Neural cell (in vitro differentiated cells): ENCODE measurements around the gene RNASEL. TPM values are rescaled to one million over a fixed set of nuclear protein-coding genes. Genes with fewer than 3 reads are reported as not detected.

Source experiments
- H2AFZ ChIP-seq: fragments of 200-600, 300-800 bp; sonication (generic), shearing (Covaris generic); 2 replicates; pipeline ENCODE4 v1.6.0; 2014; ENCODE audit warnings: low read depth, mild to moderate bottlenecking, antibody characterized with exemption, low read length, moderate library complexity
- H3F3A ChIP-seq: fragments of 200-600 bp; shearing (Covaris generic); 2 replicates; pipeline ENCODE4 v1.6.1; 2016; ENCODE audit warnings: mild to moderate bottlenecking, moderate library complexity, mixed read lengths, antibody characterized with exemption, low read length; ENCODE audit not compliant: insufficient read depth, poor library complexity, severe bottlenecking
- H3K27ac ChIP-seq: fragments of 200-600, 300-800 bp; sonication (generic), shearing (Covaris generic); 2 replicates; pipeline ENCODE4 v1.5.1; 2014; ENCODE audit warnings: mild to moderate bottlenecking, low read length, moderate library complexity
- H3K27me3 ChIP-seq: fragments of 300-800, 200-600 bp; sonication (generic), shearing (Covaris generic); 2 replicates; pipeline ENCODE4 v1.6.0; 2014; ENCODE audit warnings: mild to moderate bottlenecking, low read depth, low read length, moderate library complexity; ENCODE audit not compliant: insufficient read depth
- H3K36me3 ChIP-seq: fragments of 300-800, 200-600 bp; sonication (generic), shearing (Covaris generic); 2 replicates; pipeline ENCODE4 v1.5.1; 2014; ENCODE audit warnings: mild to moderate bottlenecking, antibody characterized with exemption, low read length, moderate library complexity; ENCODE audit not compliant: insufficient read depth
- H3K4me2 ChIP-seq: fragments of 300-800, 200-600 bp; sonication (generic), shearing (Covaris generic); 2 replicates; pipeline ENCODE4 v1.6.0; 2014; ENCODE audit warnings: mild to moderate bottlenecking, low read length
- H3K4me3 ChIP-seq: fragments of 300-800, 200-600 bp; sonication (generic), shearing (Covaris generic); 2 replicates; pipeline ENCODE4 v1.5.1; 2014; ENCODE audit warnings: mild to moderate bottlenecking, low read length, moderate library complexity
- H3K79me2 ChIP-seq: fragments of 200-600 bp; shearing (Covaris generic); replicated peaks from 2 replicates; pipeline ENCODE4 v1.6.0; 2014; ENCODE audit warnings: mild to moderate bottlenecking, low read length, moderate library complexity; ENCODE audit not compliant: insufficient read depth
- H3K9ac ChIP-seq: fragments of 300-800, 200-600 bp; sonication (generic), shearing (Covaris generic); 2 replicates; pipeline ENCODE4 v1.6.1; 2016; ENCODE audit warnings: mild to moderate bottlenecking, low read length, mixed read lengths
- H3K9me2 ChIP-seq: fragments of 200-600 bp; shearing (Covaris generic); 2 replicates; pipeline ENCODE4 v1.6.1; 2016; ENCODE audit warnings: mild to moderate bottlenecking, low read length, mixed read lengths; ENCODE audit not compliant: insufficient read depth
- H3K9me3 ChIP-seq: fragments of 200-600, 300-800 bp; sonication (generic), shearing (Covaris generic); 2 replicates; pipeline ENCODE4 v1.6.1; 2016; ENCODE audit warnings: mild to moderate bottlenecking, mixed run types, low read length, moderate library complexity, mixed read lengths
- H4K20me1 ChIP-seq: fragments of 200-600 bp; shearing (Covaris generic); 2 replicates; pipeline ENCODE4 v1.6.1; 2016; ENCODE audit warnings: mild to moderate bottlenecking, mixed run types; ENCODE audit not compliant: insufficient read depth
- EP300 ChIP-seq: fragments of 450-650 bp; conservative IDR thresholded peaks from 2 replicates; pipeline ENCODE4 v1.6.1; 2014; ENCODE audit warnings: antibody characterized with exemption, mild to moderate bottlenecking, moderate library complexity; ENCODE audit not compliant: poor library complexity, severe bottlenecking
- EZH2 ChIP-seq: fragments of 200-600, 300-800 bp; shearing (Covaris generic), sonication (generic); IDR thresholded peaks from 2 replicates; pipeline ENCODE4 v1.6.1; 2014; ENCODE audit warnings: antibody characterized with exemption, low read length, borderline replicate concordance, mild to moderate bottlenecking; ENCODE audit not compliant: insufficient read depth, poor library complexity, severe bottlenecking
- MXI1 ChIP-seq: fragments of 450-650 bp; conservative IDR thresholded peaks from 2 replicates; pipeline ENCODE4 v1.6.1; 2014; ENCODE audit warnings: antibody characterized with exemption, mild to moderate bottlenecking; ENCODE audit not compliant: poor library complexity, severe bottlenecking
- POLR2AphosphoS5 ChIP-seq: IDR thresholded peaks from 2 replicates; pipeline ENCODE4 v1.6.1; 2012
- RAD21 ChIP-seq: fragments of 450-650 bp; conservative IDR thresholded peaks from 2 replicates; pipeline ENCODE4 v1.6.1; 2014; ENCODE audit warnings: antibody characterized with exemption, mild to moderate bottlenecking, moderate library complexity
- SMC3 ChIP-seq: fragments of 450-650 bp; conservative IDR thresholded peaks from 2 replicates; pipeline ENCODE4 v1.6.1; 2014; ENCODE audit warnings: antibody characterized with exemption, mild to moderate bottlenecking, moderate library complexity; ENCODE audit not compliant: poor library complexity
- TAF1 ChIP-seq: IDR thresholded peaks from 2 replicates; pipeline ENCODE4 v1.6.1; 2012; ENCODE audit warnings: low read depth
- polyA plus RNA-seq: library from polyadenylated mRNA; depleted of rRNA; stranded (reverse); fragments of >200 nt; gene quantifications from 2 replicates; pipeline ENCODE4 v1.2.3, GENCODE V29; 2014
- TF ChIP-seq, protein P1 (sequence below): IDR thresholded peaks from 2 replicates; pipeline ENCODE4 v1.6.1; 2012; ENCODE audit warnings: borderline replicate concordance
- TF ChIP-seq, protein P2 (sequence below): fragments of 450-650 bp; IDR thresholded peaks from 2 replicates; pipeline ENCODE4 v1.5.1; 2014; ENCODE audit warnings: antibody characterized with exemption, mild to moderate bottlenecking, moderate library complexity; ENCODE audit not compliant: poor library complexity, severe bottlenecking

RNASEL gene
- polyA plus RNA-seq, 1 donor from 2014 or later = 0.47 TPM

DNA sequence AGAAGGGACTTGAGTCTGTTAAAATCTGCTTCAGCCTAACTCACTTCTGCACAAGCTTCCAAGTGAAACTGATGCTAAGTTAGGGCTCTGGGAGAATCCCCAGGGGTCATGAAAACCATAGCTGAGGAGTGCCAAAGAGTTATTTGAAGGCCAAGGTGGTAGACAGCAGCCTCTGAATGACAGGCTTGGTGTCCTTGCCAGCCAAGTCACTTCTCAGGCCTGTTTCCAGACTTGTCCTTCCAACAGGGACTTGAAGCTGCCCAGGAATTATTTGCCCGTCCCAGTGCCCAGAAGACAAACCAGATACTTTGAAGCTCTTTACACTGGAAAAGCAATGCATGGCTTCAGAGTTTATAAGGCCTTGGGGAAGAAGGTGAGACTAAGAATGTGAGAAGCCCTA, 33.6 kb downstream of the RNASEL start:
- no peak overlapping the region for H3K27ac ChIP-seq

DNA sequence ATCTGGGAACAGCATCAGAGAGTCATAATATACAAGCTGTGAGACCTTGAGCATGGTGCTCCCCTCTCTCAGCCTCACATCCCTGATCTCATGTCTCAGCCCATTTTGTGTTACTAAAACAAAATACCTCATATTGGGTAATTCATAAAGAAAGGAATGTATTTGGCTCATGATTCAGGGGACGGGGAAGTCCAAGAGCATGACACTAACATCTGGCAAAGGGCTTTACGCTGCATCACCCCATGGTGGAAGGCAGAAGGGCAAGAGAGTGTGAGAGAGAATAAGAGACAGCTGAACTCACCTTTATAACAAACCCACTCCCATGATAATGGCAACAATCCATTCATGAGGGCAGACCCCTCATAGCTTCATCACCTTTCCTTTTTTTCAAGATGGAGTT, 36.5 kb downstream of the RNASEL start:
- Histone ChIP-seq H3K27me3 (no peaks in the 10 kb centered on the region), H3K27ac (no peak overlapping the region), H3K9ac (no peak overlapping the region), H3F3A (no peaks in the 10 kb centered on the region), H4K20me1 (no peaks in the 10 kb centered on the region), H3K79me2 (no peaks in the 10 kb centered on the region), H3K4me2 (no peak overlapping the region), H3K9me2 (no peaks in the 10 kb centered on the region), H3K36me3 (no peaks in the 10 kb centered on the region), H3K9me3 (no peaks in the 10 kb centered on the region), H2AFZ (no peak overlapping the region), H3K4me3 (no peak overlapping the region)
- TF ChIP-seq SMC3 (no peak), RAD21 (no peak), EP300 (no peak), MXI1 (no peak), POLR2AphosphoS5 (no peak)
- TF ChIP-seq, protein P1, sequence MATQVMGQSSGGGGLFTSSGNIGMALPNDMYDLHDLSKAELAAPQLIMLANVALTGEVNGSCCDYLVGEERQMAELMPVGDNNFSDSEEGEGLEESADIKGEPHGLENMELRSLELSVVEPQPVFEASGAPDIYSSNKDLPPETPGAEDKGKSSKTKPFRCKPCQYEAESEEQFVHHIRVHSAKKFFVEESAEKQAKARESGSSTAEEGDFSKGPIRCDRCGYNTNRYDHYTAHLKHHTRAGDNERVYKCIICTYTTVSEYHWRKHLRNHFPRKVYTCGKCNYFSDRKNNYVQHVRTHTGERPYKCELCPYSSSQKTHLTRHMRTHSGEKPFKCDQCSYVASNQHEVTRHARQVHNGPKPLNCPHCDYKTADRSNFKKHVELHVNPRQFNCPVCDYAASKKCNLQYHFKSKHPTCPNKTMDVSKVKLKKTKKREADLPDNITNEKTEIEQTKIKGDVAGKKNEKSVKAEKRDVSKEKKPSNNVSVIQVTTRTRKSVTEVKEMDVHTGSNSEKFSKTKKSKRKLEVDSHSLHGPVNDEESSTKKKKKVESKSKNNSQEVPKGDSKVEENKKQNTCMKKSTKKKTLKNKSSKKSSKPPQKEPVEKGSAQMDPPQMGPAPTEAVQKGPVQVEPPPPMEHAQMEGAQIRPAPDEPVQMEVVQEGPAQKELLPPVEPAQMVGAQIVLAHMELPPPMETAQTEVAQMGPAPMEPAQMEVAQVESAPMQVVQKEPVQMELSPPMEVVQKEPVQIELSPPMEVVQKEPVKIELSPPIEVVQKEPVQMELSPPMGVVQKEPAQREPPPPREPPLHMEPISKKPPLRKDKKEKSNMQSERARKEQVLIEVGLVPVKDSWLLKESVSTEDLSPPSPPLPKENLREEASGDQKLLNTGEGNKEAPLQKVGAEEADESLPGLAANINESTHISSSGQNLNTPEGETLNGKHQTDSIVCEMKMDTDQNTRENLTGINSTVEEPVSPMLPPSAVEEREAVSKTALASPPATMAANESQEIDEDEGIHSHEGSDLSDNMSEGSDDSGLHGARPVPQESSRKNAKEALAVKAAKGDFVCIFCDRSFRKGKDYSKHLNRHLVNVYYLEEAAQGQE = no peak

More for the DNA sequence above, 33.6 kb downstream of the RNASEL start:
- no peak overlapping the region for H3K4me2 ChIP-seq
- no peak overlapping the region for H3K9ac ChIP-seq
- H3K9me2 ChIP-seq = no peaks in the 10 kb centered on the region
- H2AFZ ChIP-seq = no peak overlapping the region
- H3K79me2 ChIP-seq = no peaks in the 10 kb centered on the region
- no peak for TF ChIP-seq SMC3
- TF ChIP-seq RAD21 = no peak
- no peak for TF ChIP-seq POLR2AphosphoS5
- TF ChIP-seq MXI1 = no peak
- no peak for TF ChIP-seq EP300
- TF ChIP-seq TAF1 = no peak
- TF ChIP-seq, protein P1 = no peak
- no peak for TF ChIP-seq EZH2
- TF ChIP-seq, protein P2, sequence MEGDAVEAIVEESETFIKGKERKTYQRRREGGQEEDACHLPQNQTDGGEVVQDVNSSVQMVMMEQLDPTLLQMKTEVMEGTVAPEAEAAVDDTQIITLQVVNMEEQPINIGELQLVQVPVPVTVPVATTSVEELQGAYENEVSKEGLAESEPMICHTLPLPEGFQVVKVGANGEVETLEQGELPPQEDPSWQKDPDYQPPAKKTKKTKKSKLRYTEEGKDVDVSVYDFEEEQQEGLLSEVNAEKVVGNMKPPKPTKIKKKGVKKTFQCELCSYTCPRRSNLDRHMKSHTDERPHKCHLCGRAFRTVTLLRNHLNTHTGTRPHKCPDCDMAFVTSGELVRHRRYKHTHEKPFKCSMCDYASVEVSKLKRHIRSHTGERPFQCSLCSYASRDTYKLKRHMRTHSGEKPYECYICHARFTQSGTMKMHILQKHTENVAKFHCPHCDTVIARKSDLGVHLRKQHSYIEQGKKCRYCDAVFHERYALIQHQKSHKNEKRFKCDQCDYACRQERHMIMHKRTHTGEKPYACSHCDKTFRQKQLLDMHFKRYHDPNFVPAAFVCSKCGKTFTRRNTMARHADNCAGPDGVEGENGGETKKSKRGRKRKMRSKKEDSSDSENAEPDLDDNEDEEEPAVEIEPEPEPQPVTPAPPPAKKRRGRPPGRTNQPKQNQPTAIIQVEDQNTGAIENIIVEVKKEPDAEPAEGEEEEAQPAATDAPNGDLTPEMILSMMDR = no peak
- no peaks in the 10 kb centered on the region for H4K20me1 ChIP-seq
- H3F3A ChIP-seq = no peaks in the 10 kb centered on the region
- H3K27me3 ChIP-seq = no peaks in the 10 kb centered on the region
- no peaks in the 10 kb centered on the region for H3K9me3 ChIP-seq
- H3K36me3 ChIP-seq = no peaks in the 10 kb centered on the region
- no peak overlapping the region for H3K4me3 ChIP-seq
